Karpas-422 (cell line): ENCODE measurements around the gene DNAH2. TPM values are rescaled to one million over a fixed set of nuclear protein-coding genes. Genes with fewer than 3 reads are reported as not detected.

Source experiments
- DNase-seq: peaks from one replicate; pipeline ENCODE4 v3.0.0-alpha.2; 2015
- H2AFZ ChIP-seq: fragments of 200-600 bp; sonication (generic); 2 replicates; pipeline ENCODE4 v1.6.1; 2014; ENCODE audit warnings: antibody characterized with exemption, low read length, mixed read lengths
- H3K27ac ChIP-seq: fragments of 200-600 bp; sonication (generic); 2 replicates; pipeline ENCODE4 v1.5.1; 2014; ENCODE audit warnings: mild to moderate bottlenecking, low read length, moderate library complexity
- H3K27me3 ChIP-seq: fragments of 200-600 bp; sonication (generic); 2 replicates; pipeline ENCODE4 v1.6.1; 2014; ENCODE audit warnings: low read length, mixed read lengths
- H3K36me3 ChIP-seq: fragments of 200-600 bp; sonication (generic); 2 replicates; pipeline ENCODE4 v1.6.1; 2014; ENCODE audit warnings: low read length, mixed read lengths; ENCODE audit not compliant: insufficient read depth
- H3K4me1 ChIP-seq: fragments of 200-600 bp; sonication (generic); 2 replicates; pipeline ENCODE4 v1.6.1; 2014; ENCODE audit warnings: mild to moderate bottlenecking, low read length, mixed read lengths
- H3K4me2 ChIP-seq: fragments of 200-600 bp; sonication (generic); 2 replicates; pipeline ENCODE4 v1.6.1; 2014; ENCODE audit warnings: low read length, low read depth, mild to moderate bottlenecking; ENCODE audit not compliant: poor library complexity, severe bottlenecking
- H3K4me3 ChIP-seq: fragments of 200-600 bp; sonication (generic); 2 replicates; pipeline ENCODE4 v1.5.1; 2014; ENCODE audit warnings: mild to moderate bottlenecking, antibody characterized with exemption, low read length, mixed read lengths
- H3K79me2 ChIP-seq: fragments of 200-600 bp; sonication (generic); 2 replicates; pipeline ENCODE4 v1.6.1; 2014; ENCODE audit warnings: mild to moderate bottlenecking, low read length, mixed read lengths
- H3K9ac ChIP-seq: fragments of 200-600 bp; sonication (generic); 2 replicates; pipeline ENCODE4 v1.6.0; 2014; ENCODE audit warnings: low read length
- H3K9me2 ChIP-seq: fragments of 200-600 bp; sonication (generic), shearing (Covaris generic); replicated peaks from 2 replicates; pipeline ENCODE4 v1.6.0; 2014; ENCODE audit warnings: mild to moderate bottlenecking, low read length, moderate library complexity; ENCODE audit not compliant: insufficient read depth
- H3K9me3 ChIP-seq: fragments of 300-700, 200-600 bp; sonication (generic); 2 replicates; pipeline ENCODE4 v1.6.1; 2014; ENCODE audit warnings: low read length, mixed read lengths
- H4K20me1 ChIP-seq: fragments of 200-600 bp; sonication (generic); 2 replicates; pipeline ENCODE4 v1.6.1; 2014; ENCODE audit warnings: mild to moderate bottlenecking, antibody characterized with exemption, low read length, low read depth; ENCODE audit not compliant: insufficient read depth
- total RNA-seq: library from RNA; depleted of rRNA; stranded (reverse); fragments of >200 nt; shearing (Covaris generic); gene quantifications from 2 replicates; pipeline ENCODE4 v1.2.3, GENCODE V29; 2014; ENCODE audit warnings: low replicate concordance

The DNAH2 gene
- total RNA-seq, 1 experiment from 2014 or later: not detected

DNA sequence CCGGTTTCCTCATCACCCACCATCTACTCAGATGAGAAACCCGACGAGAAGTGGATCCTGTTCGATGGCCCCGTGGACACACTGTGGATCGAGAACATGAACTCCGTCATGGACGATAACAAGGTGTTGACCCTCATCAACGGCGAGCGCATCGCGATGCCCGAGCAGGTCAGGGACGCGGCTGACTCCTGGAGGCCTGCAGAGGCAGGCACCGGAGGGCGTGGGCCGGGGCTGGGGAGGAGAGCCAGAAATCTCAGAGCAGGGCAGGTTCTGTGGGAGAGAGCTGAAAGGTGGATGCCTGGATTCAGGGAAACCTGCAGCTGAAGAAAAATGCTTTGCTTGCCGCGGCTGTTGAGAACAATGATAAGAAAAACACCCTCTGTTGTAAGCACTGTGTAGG, 69.3 kb downstream of the DNAH2 start:
- no peak overlapping the region for H3K27ac ChIP-seq
- no peaks in the 10 kb centered on the region for H3K9me2 ChIP-seq
- H3K4me1 ChIP-seq: peaks cover 19% of the 10 kb centered on the region
- no peak for DNase-seq
- H3K4me2 ChIP-seq: no peak overlapping the region
- H3K27me3 ChIP-seq: no peaks in the 10 kb centered on the region
- H3K9me3 ChIP-seq: no peaks in the 10 kb centered on the region
- no peak overlapping the region for H3K4me3 ChIP-seq
- no peaks in the 10 kb centered on the region for H3K79me2 ChIP-seq
- H2AFZ ChIP-seq: no peak overlapping the region
- H3K36me3 ChIP-seq: no peaks in the 10 kb centered on the region
- H3K9ac ChIP-seq: no peak overlapping the region
- H4K20me1 ChIP-seq: no peaks in the 10 kb centered on the region

DNA sequence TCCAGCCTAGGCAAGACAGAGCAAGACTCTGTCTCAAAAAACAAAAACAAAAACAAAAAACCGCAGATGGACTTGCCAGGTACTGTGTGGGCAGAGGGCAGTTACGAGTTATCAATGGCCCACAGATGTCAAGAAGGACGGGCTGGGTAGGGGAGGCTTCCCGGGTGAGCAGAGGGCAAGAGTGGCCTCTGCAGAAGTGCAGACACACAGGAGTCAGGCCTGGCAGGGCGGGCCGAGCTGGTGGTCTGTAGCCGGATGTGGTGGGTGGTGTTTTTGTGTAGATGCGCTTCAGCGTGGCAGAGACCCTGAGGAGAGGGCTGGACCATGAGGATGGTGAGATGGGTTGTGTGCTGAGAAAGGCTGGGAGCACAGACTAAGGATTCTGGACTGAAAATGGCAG, 71.6 kb downstream of the DNAH2 start:
- Histone ChIP-seq H3K36me3 (no peaks in the 10 kb centered on the region), H3K27ac (no peak overlapping the region), H3K9ac (no peak overlapping the region), H4K20me1 (no peaks in the 10 kb centered on the region), H3K4me1 (peaks cover 16% of the 10 kb centered on the region), H3K4me3 (no peak overlapping the region), H3K27me3 (no peaks in the 10 kb centered on the region), H3K9me3 (no peaks in the 10 kb centered on the region), H2AFZ (no peak overlapping the region), H3K9me2 (no peaks in the 10 kb centered on the region), H3K79me2 (no peaks in the 10 kb centered on the region), H3K4me2 (no peak overlapping the region)
- no peak for DNase-seq

DNA sequence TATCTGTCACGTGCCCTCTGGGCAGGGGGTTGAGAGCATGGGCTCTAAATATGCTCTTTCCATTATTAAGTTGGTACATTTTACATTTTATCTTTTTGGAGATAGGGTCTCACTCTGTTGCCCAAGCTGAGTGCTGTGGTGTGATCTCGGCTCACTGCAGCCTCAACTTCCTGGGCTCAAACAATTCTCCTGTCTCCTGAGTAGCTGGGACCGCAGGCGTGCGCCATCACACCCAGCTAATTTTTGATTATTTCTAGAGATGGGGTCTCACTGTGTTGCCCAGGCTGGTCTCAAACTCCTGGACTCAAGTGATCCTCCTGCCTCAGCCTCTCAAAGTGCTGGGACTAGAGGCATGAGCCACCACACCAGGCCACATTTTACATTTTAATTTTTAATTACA, 72.6 kb downstream of the DNAH2 start:
- H3K4me1 ChIP-seq: peaks cover 11% of the 10 kb centered on the region
- no peak for DNase-seq
- H3K27ac ChIP-seq: no peak overlapping the region
- no peak overlapping the region for H2AFZ ChIP-seq
- no peaks in the 10 kb centered on the region for H3K27me3 ChIP-seq
- H3K9me3 ChIP-seq: no peaks in the 10 kb centered on the region
- H3K9ac ChIP-seq: no peak overlapping the region
- no peaks in the 10 kb centered on the region for H3K79me2 ChIP-seq
- H3K4me2 ChIP-seq: no peak overlapping the region
- no peaks in the 10 kb centered on the region for H4K20me1 ChIP-seq
- no peaks in the 10 kb centered on the region for H3K9me2 ChIP-seq
- H3K36me3 ChIP-seq: no peaks in the 10 kb centered on the region
- H3K4me3 ChIP-seq: no peak overlapping the region

DNA sequence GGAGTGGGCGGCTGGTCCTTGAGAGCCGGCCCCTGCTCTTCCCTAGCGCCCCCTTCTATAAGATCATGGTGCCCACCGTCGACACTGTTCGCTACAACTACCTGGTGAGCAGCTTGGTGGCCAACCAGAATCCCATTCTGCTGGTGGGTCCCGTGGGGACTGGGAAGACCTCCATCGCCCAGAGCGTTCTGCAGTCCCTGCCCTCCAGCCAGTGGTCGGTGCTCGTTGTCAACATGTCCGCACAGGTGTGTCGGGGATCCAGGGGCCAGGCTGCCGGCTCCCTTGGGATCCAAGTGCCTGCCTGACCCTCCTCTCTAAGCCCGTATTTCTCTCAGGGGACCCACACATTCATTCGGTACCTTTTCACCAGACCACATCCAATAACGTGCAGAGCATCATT, 75.1 kb downstream of the DNAH2 start:
- no peaks in the 10 kb centered on the region for H3K4me1 ChIP-seq
- H3K4me3 ChIP-seq: no peak overlapping the region
- no peaks in the 10 kb centered on the region for H3K79me2 ChIP-seq
- H3K9me3 ChIP-seq: no peaks in the 10 kb centered on the region
- H2AFZ ChIP-seq: no peak overlapping the region
- H3K36me3 ChIP-seq: no peaks in the 10 kb centered on the region
- H4K20me1 ChIP-seq: no peaks in the 10 kb centered on the region
- no peak overlapping the region for H3K4me2 ChIP-seq
- H3K27ac ChIP-seq: no peak overlapping the region
- DNase-seq: no peak
- no peaks in the 10 kb centered on the region for H3K9me2 ChIP-seq
- no peaks in the 10 kb centered on the region for H3K27me3 ChIP-seq
- H3K9ac ChIP-seq: no peak overlapping the region

DNA sequence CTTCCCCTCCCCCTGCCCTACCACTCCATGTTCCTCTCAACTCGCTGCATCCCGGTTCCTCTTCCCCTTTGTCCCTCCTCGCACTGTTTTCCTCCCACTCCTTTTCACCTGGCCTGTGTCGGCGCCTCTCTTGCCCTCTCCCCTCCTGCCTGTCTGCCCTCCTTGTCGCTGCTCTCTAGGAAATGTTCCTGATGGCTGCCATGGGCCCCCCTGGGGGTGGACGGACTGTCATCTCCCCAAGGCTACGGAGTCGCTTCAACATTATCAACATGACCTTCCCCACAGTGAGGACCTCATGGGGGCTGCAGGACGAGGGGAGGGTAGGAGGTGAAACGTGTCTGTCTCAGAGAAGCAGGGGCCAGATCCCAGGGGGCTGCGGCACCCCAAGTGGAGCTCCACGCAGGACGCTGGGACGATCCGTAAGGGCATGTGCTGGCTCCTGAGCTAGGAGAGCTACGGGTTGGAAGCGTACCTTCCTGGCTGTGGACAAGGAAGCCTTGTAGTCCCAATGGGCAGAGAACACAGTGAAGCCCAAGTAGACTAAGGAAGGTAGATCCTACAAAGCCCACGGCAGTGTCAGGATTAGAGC, 76.6 kb downstream of the DNAH2 start:
- H3K36me3 ChIP-seq: no peaks in the 10 kb centered on the region
- no peaks in the 10 kb centered on the region for H3K79me2 ChIP-seq
- DNase-seq: no peak
- H3K9ac ChIP-seq: no peak overlapping the region
- no peaks in the 10 kb centered on the region for H3K27me3 ChIP-seq
- H3K4me3 ChIP-seq: no peak overlapping the region
- no peak overlapping the region for H3K4me2 ChIP-seq
- H3K9me2 ChIP-seq: no peaks in the 10 kb centered on the region
- H2AFZ ChIP-seq: no peak overlapping the region
- no peaks in the 10 kb centered on the region for H3K9me3 ChIP-seq
- no peaks in the 10 kb centered on the region for H3K4me1 ChIP-seq
- H3K27ac ChIP-seq: no peak overlapping the region
- H4K20me1 ChIP-seq: no peaks in the 10 kb centered on the region

DNA sequence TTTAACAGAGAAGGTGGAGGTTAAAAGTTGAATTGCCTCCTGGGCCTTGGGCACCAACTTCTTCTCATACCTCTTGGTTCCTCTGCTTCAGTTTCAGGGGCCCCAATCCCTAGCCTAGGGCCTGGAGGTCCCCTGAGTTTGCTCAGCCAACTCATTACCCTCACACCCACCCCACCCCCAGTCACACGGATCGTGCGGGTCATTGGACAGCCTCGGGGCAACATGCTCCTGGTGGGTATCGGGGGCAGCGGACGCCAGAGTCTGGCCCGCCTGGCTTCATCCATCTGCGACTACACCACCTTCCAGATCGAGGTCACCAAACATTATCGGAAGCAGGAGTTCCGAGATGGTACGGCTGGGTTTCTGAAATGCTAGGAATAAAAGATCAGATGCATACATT, 80.4 kb downstream of the DNAH2 start:
- Histone ChIP-seq H3K4me2 (no peak overlapping the region), H3K4me1 (peaks cover 7% of the 10 kb centered on the region), H3K36me3 (no peaks in the 10 kb centered on the region), H3K9ac (no peak overlapping the region), H3K9me3 (no peaks in the 10 kb centered on the region), H3K27ac (no peak overlapping the region), H4K20me1 (no peaks in the 10 kb centered on the region), H2AFZ (no peak overlapping the region), H3K27me3 (no peaks in the 10 kb centered on the region), H3K79me2 (no peaks in the 10 kb centered on the region), H3K4me3 (no peak overlapping the region), H3K9me2 (no peaks in the 10 kb centered on the region)
- no peak for DNase-seq

DNA sequence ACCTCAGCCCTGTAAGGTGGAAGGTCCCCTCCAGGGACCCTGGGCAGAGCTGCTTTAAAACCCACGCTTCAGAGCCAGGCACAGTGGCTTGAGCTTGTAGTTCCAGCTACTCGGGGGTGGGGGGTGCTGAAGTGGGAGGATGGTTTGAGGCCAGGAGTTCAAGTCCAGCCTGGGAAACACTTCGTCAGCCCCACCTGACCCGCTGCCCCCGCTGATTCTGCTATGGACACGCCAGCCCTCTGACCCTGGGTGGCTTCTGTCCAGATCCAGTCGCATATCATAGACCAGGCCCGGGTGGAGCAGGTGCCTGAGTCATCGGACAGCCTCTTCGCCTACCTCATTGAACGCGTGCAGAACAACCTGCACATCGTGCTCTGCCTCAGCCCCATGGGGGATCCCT, 81.3 kb downstream of the DNAH2 start:
- Histone ChIP-seq H3K4me3 (no peak overlapping the region), H3K4me2 (no peak overlapping the region), H3K36me3 (no peaks in the 10 kb centered on the region), H2AFZ (no peak overlapping the region), H3K27ac (no peak overlapping the region), H3K27me3 (no peaks in the 10 kb centered on the region), H3K9ac (no peak overlapping the region), H3K79me2 (no peaks in the 10 kb centered on the region), H4K20me1 (no peaks in the 10 kb centered on the region), H3K9me2 (no peaks in the 10 kb centered on the region), H3K4me1 (peaks cover 7% of the 10 kb centered on the region), H3K9me3 (no peaks in the 10 kb centered on the region)
- no peak for DNase-seq

DNA sequence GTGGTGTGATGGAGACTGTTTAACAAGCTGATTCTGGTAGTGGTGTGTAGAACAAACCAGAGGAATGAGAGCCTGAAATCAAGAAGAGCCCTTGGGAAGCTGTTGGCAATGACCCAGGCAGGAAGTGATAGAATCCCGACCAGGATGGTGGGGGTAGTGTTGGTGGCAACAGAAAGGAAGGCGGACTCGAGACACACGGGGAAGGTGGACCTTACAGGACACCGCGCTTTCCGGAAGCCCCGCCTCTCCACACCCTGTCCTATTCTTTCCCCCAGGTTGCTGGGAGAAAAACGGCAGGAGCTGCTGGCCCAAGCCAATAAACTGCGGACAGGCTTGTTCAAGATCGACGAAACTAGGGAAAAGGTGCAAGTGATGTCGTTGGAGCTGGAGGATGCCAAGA, 86.4 kb downstream of the DNAH2 start:
- Histone ChIP-seq H3K9me2 (no peaks in the 10 kb centered on the region), H2AFZ (no peak overlapping the region), H3K36me3 (no peaks in the 10 kb centered on the region), H3K9ac (no peak overlapping the region), H4K20me1 (no peaks in the 10 kb centered on the region), H3K4me1 (peaks cover 7% of the 10 kb centered on the region), H3K4me3 (no peak overlapping the region), H3K4me2 (no peak overlapping the region), H3K79me2 (no peaks in the 10 kb centered on the region), H3K27me3 (no peaks in the 10 kb centered on the region), H3K27ac (no peak overlapping the region), H3K9me3 (no peaks in the 10 kb centered on the region)
- DNase-seq: no peak

DNA sequence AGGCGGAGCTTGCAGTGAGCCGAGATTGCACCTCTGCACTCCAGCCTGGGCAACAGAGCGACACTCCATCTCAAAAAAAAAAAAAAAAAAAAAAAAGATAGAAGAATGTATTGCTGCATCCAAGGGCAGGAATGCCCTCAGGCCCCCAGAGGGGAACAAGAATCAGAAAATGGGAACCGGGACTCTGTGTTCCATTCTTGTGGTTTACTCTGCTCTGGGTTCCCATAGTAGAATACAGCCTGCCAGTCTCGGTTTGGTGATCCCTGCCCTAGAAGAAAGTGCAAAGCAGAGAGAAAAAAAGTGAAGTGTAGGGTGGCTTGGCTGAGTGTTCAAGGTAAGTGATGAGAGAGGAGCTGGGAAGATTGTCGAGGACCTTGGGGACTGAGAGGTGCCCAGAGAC, 89.0 kb downstream of the DNAH2 start:
- no peaks in the 10 kb centered on the region for H3K27me3 ChIP-seq
- H3K4me3 ChIP-seq: no peak overlapping the region
- no peak overlapping the region for H3K27ac ChIP-seq
- no peaks in the 10 kb centered on the region for H3K36me3 ChIP-seq
- H3K9ac ChIP-seq: no peak overlapping the region
- H4K20me1 ChIP-seq: no peaks in the 10 kb centered on the region
- no peaks in the 10 kb centered on the region for H3K9me3 ChIP-seq
- peaks cover 7% of the 10 kb centered on the region for H3K4me1 ChIP-seq
- H3K9me2 ChIP-seq: no peaks in the 10 kb centered on the region
- no peak overlapping the region for H3K4me2 ChIP-seq
- no peaks in the 10 kb centered on the region for H3K79me2 ChIP-seq
- H2AFZ ChIP-seq: no peak overlapping the region
- DNase-seq: no peak
